IMR-90 (cell line): ENCODE measurements around the gene THUMPD2. TPM values are rescaled to one million over a fixed set of nuclear protein-coding genes. Genes with fewer than 3 reads are reported as not detected.

Source experiments
- ATAC-seq: fragments of 200-7000 bp; cut with Tn5 transposase; 2 replicates; pipeline ENCODE4 v1.9.1; 2020; ENCODE audit warnings: low read depth, mild to moderate bottlenecking, moderate library complexity
- BruUV-seq: library from RNA; stranded (reverse); fragments of 400-500 nt; replicated peaks from 2 replicates; lab custom pipeline; 2021; lab: Mats Ljungman, UMichigan
- CTCF ChIA-PET: fragments of 300-600 bp; formaldehyde crosslinking; extraction: SDS; loops from one replicate; lab custom pipeline; 2021; ENCODE audit warnings: antibody characterized with exemption; lab: Yijun Ruan, JAX
- POLR2A ChIA-PET: fragments of 300-600 bp; sonication (Branson Sonifier 250); formaldehyde crosslinking; loops from one replicate; lab custom pipeline; 2022; ENCODE audit warnings: antibody characterized with exemption; ENCODE audit not compliant: unreplicated experiment; lab: Charles Lee
- DNase-seq: peaks from one replicate; pipeline ENCODE4 v3.0.0; 2013
- H2AFZ ChIP-seq: replicated peaks from 2 replicates; pipeline ENCODE3; 2013; ENCODE audit warnings: low read length, mild to moderate bottlenecking; ENCODE audit not compliant: poor library complexity
- H2AK5ac ChIP-seq: 2 replicates; pipeline ENCODE4 v1.6.1; 2013; ENCODE audit warnings: low read depth, low read length, inconsistent platforms
- H2AK9ac ChIP-seq: replicated peaks from 2 replicates; pipeline ENCODE3; 2013; ENCODE audit warnings: mild to moderate bottlenecking, low read depth, low read length, moderate library complexity; ENCODE audit not compliant: poor library complexity
- H2BK120ac ChIP-seq: 2 replicates; pipeline ENCODE4 v1.6.1; 2013; ENCODE audit warnings: low read depth, low read length, inconsistent platforms
- H2BK15ac ChIP-seq: 3 replicates; pipeline ENCODE4 v1.6.1; 2013; ENCODE audit warnings: low read depth, low read length, inconsistent platforms
- H2BK20ac ChIP-seq: 2 replicates; pipeline ENCODE4 v1.6.1; 2013; ENCODE audit warnings: low read depth, mild to moderate bottlenecking, inconsistent platforms, low read length, moderate library complexity
- H2BK5ac ChIP-seq: 2 replicates; pipeline ENCODE4 v1.6.1; 2013; ENCODE audit warnings: mild to moderate bottlenecking, low read depth, low read length, inconsistent platforms; ENCODE audit not compliant: poor library complexity, severe bottlenecking
- H3K14ac ChIP-seq: replicated peaks from 2 replicates; pipeline ENCODE4 v1.6.1; 2013; ENCODE audit warnings: low read depth, low read length, inconsistent platforms
- H3K18ac ChIP-seq: 2 replicates; pipeline ENCODE4 v1.6.1; 2013; ENCODE audit warnings: low read depth, low read length, control low read depth
- H3K23ac ChIP-seq: 2 replicates; pipeline ENCODE4 v1.6.1; 2013; ENCODE audit warnings: low read depth, low read length, inconsistent platforms
- H3K27ac ChIP-seq: 2 replicates; pipeline ENCODE4 v1.5.1; 2013; ENCODE audit warnings: mild to moderate bottlenecking, control low read depth, low read length; ENCODE audit not compliant: insufficient read depth
- H3K27me3 ChIP-seq: 2 replicates; pipeline ENCODE4 v1.6.1; 2013; ENCODE audit warnings: low read length; ENCODE audit not compliant: control insufficient read depth, insufficient read depth
- H3K36me3 ChIP-seq: 2 replicates; pipeline ENCODE4 v1.6.1; 2013; ENCODE audit warnings: low read length, mixed read lengths; ENCODE audit not compliant: control insufficient read depth, insufficient read depth
- H3K4ac ChIP-seq: 2 replicates; pipeline ENCODE4 v1.6.1; 2013; ENCODE audit warnings: low read depth, low read length, inconsistent platforms
- H3K4me1 ChIP-seq: 2 replicates; pipeline ENCODE4 v1.6.1; 2013; ENCODE audit warnings: low read length, mixed read lengths; ENCODE audit not compliant: control insufficient read depth, insufficient read depth
- H3K4me2 ChIP-seq: 2 replicates; pipeline ENCODE4 v1.6.1; 2013; ENCODE audit warnings: low read depth, mild to moderate bottlenecking, control low read depth, low read length, moderate library complexity
- H3K4me3 ChIP-seq: 2 replicates; pipeline ENCODE4 v1.5.1; 2013; ENCODE audit warnings: low read depth, mild to moderate bottlenecking, control low read depth, low read length, moderate library complexity; ENCODE audit not compliant: insufficient read depth
- H3K56ac ChIP-seq: 2 replicates; pipeline ENCODE4 v1.6.1; 2013; ENCODE audit warnings: low read length, inconsistent platforms; ENCODE audit not compliant: insufficient read depth; ENCODE audit errors: extremely low read depth
- H3K79me1 ChIP-seq, 2 experiments: 2 replicates each; pipeline ENCODE4 v1.6.1; 2013; ENCODE audit warnings: low read length in 2 of 2, inconsistent platforms in 1 of 2, low read depth in 1 of 2
- H3K9ac ChIP-seq: 2 replicates; pipeline ENCODE4 v1.6.1; 2013; ENCODE audit warnings: low read depth, low read length, control low read depth
- H3K9me1 ChIP-seq: 2 replicates; pipeline ENCODE4 v1.6.1; 2013; ENCODE audit warnings: low read length, inconsistent platforms; ENCODE audit not compliant: insufficient read depth
- H3K9me3 ChIP-seq: 2 replicates; pipeline ENCODE4 v1.6.1; 2013; ENCODE audit warnings: low read length; ENCODE audit not compliant: control insufficient read depth, insufficient read depth
- H4K20me1 ChIP-seq: 2 replicates; pipeline ENCODE4 v1.6.1; 2013; ENCODE audit warnings: low read length, inconsistent platforms; ENCODE audit not compliant: insufficient read depth
- H4K5ac ChIP-seq: 2 replicates; pipeline ENCODE4 v1.6.1; 2013; ENCODE audit warnings: mild to moderate bottlenecking, low read depth, low read length, control low read depth
- H4K8ac ChIP-seq, 2 experiments: 2 replicates each; pipeline ENCODE4 v1.6.1; 2013; ENCODE audit warnings: low read depth in 2 of 2, low read length in 2 of 2, control low read depth in 1 of 2, inconsistent platforms in 1 of 2
- H4K91ac ChIP-seq: 2 replicates; pipeline ENCODE4 v1.6.1; 2013; ENCODE audit warnings: low read depth, low read length, inconsistent platforms; ENCODE audit not compliant: insufficient read depth
- BHLHE40 ChIP-seq: fragments of 150-350 bp; IDR thresholded peaks from 2 replicates; pipeline ENCODE4 v1.6.1; 2016; ENCODE audit warnings: mild to moderate bottlenecking, low read depth, low read length
- CEBPB ChIP-seq: IDR thresholded peaks from 2 replicates; pipeline ENCODE4 v1.6.1; 2012; ENCODE audit warnings: low read depth, low read length, improper control_type of control experiment
- CHD1 ChIP-seq: IDR thresholded peaks from 2 replicates; pipeline ENCODE4 v1.6.1; 2012; ENCODE audit warnings: low read depth, low read length, improper control_type of control experiment
- CTCF ChIP-seq: conservative IDR thresholded peaks from 2 replicates; pipeline ENCODE4 v1.5.1; 2012; ENCODE audit warnings: mild to moderate bottlenecking, low read depth, low read length, improper control_type of control experiment
- FOS ChIP-seq: fragments of 150-350 bp; IDR thresholded peaks from 2 replicates; pipeline ENCODE4 v1.6.1; 2016; ENCODE audit warnings: low read depth, low read length
- MAFK ChIP-seq: IDR thresholded peaks from 2 replicates; pipeline ENCODE4 v1.6.1; 2012; ENCODE audit warnings: low read depth, low read length, improper control_type of control experiment
- MAZ ChIP-seq: IDR thresholded peaks from 2 replicates; pipeline ENCODE4 v1.6.1; 2012; ENCODE audit warnings: low read depth, mild to moderate bottlenecking, low read length, improper control_type of control experiment, moderate library complexity, borderline replicate concordance
- MXI1 ChIP-seq: IDR thresholded peaks from 2 replicates; pipeline ENCODE4 v1.6.1; 2012; ENCODE audit warnings: low read depth, mild to moderate bottlenecking, low read length, moderate library complexity, borderline replicate concordance
- NFE2L2 ChIP-seq: fragments of 150-350 bp; IDR thresholded peaks from 2 replicates; pipeline ENCODE4 v1.6.1; 2016; ENCODE audit warnings: low read depth, mild to moderate bottlenecking, low read length
- POLR2A ChIP-seq: IDR thresholded peaks from 2 replicates; pipeline ENCODE4 v1.6.1; 2012; ENCODE audit warnings: mild to moderate bottlenecking, low read depth, low read length
- RAD21 ChIP-seq: IDR thresholded peaks from 2 replicates; pipeline ENCODE4 v1.6.1; 2012; ENCODE audit warnings: low read length, improper control_type of control experiment
- RCOR1 ChIP-seq: IDR thresholded peaks from 2 replicates; pipeline ENCODE4 v1.6.1; 2012; ENCODE audit warnings: mild to moderate bottlenecking, low read length, improper control_type of control experiment; ENCODE audit not compliant: insufficient replicate concordance
- RFX5 ChIP-seq: IDR thresholded peaks from 2 replicates; pipeline ENCODE4 v1.8.0; 2012; ENCODE audit warnings: low read depth, mild to moderate bottlenecking, low read length, moderate library complexity
- SMC3 ChIP-seq: fragments of 150-350 bp; IDR thresholded peaks from 2 replicates; pipeline ENCODE4 v1.6.1; 2016; ENCODE audit warnings: low read depth, mild to moderate bottlenecking, antibody characterized with exemption, low read length, moderate library complexity
- WGBS, 2 experiments: methylation state at CpG; one replicate each; pipeline versions ENCODE4 v1.1.5 to v1.1.7; 2013; ENCODE audit warnings: missing lambda C conversion rate in 2 of 2; ENCODE audit not compliant: insufficient read length in 1 of 2; ENCODE audit errors: extremely low coverage in 2 of 2; 5-methylcytosine and 5-hydroxymethylcytosine counted together
- dilution Hi-C: fragments of 300-500 bp; cut with HindIII; formaldehyde crosslinking; loops from one replicate; pipeline ENCODE4 v1.14.3; 2018; ENCODE audit warnings: low sequenced_read_pairs; ENCODE audit not compliant: unreplicated experiment
- in situ Hi-C: fragments of 300-500 bp; cut with MboI; formaldehyde crosslinking; loops from 3 replicates; pipeline ENCODE4 v1.14.3; 2019; ENCODE audit warnings: low sequenced_read_pairs, inconsistent platforms, mixed read lengths
- intact Hi-C: fragments of 100-400 bp; cut with micrococcal nuclease; formaldehyde crosslinking; loops from 2 replicates; pipeline ENCODE4 v1.10.0; 2022
- polyA plus RNA-seq, 3 experiments: library from polyadenylated mRNA; depleted of rRNA; stranded (reverse); fragments of >200 nt; gene quantifications; 2 replicates each; pipeline ENCODE4 v1.2.3, GENCODE V29; 2012; ENCODE audit warnings: low replicate concordance in 1 of 3
- total RNA-seq: library from RNA; depleted of rRNA; stranded (reverse); fragments of >200 nt; gene quantifications from 2 replicates; pipeline ENCODE4 v1.2.3, GENCODE V29; 2012
- TF ChIP-seq, protein P1 (sequence below): fragments of 150-350 bp; IDR thresholded peaks from 2 replicates; pipeline ENCODE4 v1.6.1; 2017; ENCODE audit warnings: mild to moderate bottlenecking, antibody characterized with exemption, low read length, low read depth
- TF ChIP-seq, protein P2 (sequence below): fragments of 150-350 bp; IDR thresholded peaks from 2 replicates; pipeline ENCODE4 v1.6.1; 2016; ENCODE audit warnings: low read depth, mild to moderate bottlenecking, low read length, moderate library complexity, borderline replicate concordance

The THUMPD2 gene
- total and polyA plus RNA-seq, 2 of the 4 experiments (the other 2 are of a cell fraction): 4.8 to 7.0 TPM

DNA sequence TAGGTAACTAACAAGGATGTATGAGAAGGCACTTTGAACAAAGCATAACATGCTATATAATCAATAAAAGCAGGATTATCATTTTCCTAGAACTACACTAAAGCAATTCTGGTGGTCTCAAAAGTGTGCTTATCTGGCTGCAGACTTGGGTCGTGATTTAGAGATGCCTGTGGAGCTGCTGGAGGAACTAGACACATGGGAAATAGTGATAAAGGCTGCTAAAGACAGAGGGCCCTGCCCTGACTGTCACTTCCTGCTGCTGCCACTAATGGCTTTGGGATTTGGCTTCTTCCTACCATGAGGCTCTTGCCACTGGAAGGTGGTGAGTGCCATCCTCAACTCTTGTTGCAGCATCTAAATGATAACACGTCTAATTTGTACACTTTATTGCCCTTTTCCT is 90.9 kb downstream of the THUMPD2 start:
- H3K4me1 ChIP-seq: no peaks in the 10 kb centered on the region
- no peak overlapping the region for H3K4ac ChIP-seq
- H4K91ac ChIP-seq: no peak overlapping the region
- H2BK120ac ChIP-seq: no peak overlapping the region
- H3K4me3 ChIP-seq: no peak overlapping the region
- POLR2A ChIA-PET: no interaction called here
- H3K23ac ChIP-seq: no peak overlapping the region
- H3K27ac ChIP-seq: no peak overlapping the region
- no TSS peak for BruUV-seq
- no peaks in the 10 kb centered on the region for H3K79me1 ChIP-seq
- H3K36me3 ChIP-seq: no peaks in the 10 kb centered on the region
- H4K8ac ChIP-seq: no peak overlapping the region
- H2AFZ ChIP-seq: no peak overlapping the region
- H2BK15ac ChIP-seq: no peak overlapping the region
- no peaks in the 10 kb centered on the region for H3K9me1 ChIP-seq
- no peak overlapping the region for H2AK9ac ChIP-seq
- no peak overlapping the region for H2AK5ac ChIP-seq
- H3K4me2 ChIP-seq: no peak overlapping the region
- ATAC-seq: no peak
- intact Hi-C loops: no loop called here
- dilution Hi-C loops: no loop called here
- WGBS, 2 experiments: no CpG with 5 or more reads among the region's 2 CpGs
- no peak for TF ChIP-seq POLR2A
- TF ChIP-seq RAD21: no peak
- no peak for TF ChIP-seq MXI1
- no peak for TF ChIP-seq FOS
- no peak for TF ChIP-seq RCOR1
- TF ChIP-seq CHD1: no peak
- TF ChIP-seq CEBPB: no peak
- TF ChIP-seq MAZ: no peak
- no peak for TF ChIP-seq SMC3
- no peak for TF ChIP-seq BHLHE40
- TF ChIP-seq, protein P1, sequence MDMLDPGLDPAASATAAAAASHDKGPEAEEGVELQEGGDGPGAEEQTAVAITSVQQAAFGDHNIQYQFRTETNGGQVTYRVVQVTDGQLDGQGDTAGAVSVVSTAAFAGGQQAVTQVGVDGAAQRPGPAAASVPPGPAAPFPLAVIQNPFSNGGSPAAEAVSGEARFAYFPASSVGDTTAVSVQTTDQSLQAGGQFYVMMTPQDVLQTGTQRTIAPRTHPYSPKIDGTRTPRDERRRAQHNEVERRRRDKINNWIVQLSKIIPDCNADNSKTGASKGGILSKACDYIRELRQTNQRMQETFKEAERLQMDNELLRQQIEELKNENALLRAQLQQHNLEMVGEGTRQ: no peak
- no peak for TF ChIP-seq MAFK
- TF ChIP-seq NFE2L2: no peak
- TF ChIP-seq CTCF: no peak
- no peak for TF ChIP-seq RFX5
- TF ChIP-seq, protein P2, sequence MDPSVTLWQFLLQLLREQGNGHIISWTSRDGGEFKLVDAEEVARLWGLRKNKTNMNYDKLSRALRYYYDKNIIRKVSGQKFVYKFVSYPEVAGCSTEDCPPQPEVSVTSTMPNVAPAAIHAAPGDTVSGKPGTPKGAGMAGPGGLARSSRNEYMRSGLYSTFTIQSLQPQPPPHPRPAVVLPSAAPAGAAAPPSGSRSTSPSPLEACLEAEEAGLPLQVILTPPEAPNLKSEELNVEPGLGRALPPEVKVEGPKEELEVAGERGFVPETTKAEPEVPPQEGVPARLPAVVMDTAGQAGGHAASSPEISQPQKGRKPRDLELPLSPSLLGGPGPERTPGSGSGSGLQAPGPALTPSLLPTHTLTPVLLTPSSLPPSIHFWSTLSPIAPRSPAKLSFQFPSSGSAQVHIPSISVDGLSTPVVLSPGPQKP: no peak
- H2BK20ac ChIP-seq: no peak overlapping the region
- H4K20me1 ChIP-seq: no peaks in the 10 kb centered on the region
- H3K14ac ChIP-seq: no peak overlapping the region
- no peak overlapping the region for H3K18ac ChIP-seq
- 0 out of 2 replicates have a peak, but pooled peaks cover 2% of the 10 kb centered on the region for H3K27me3 ChIP-seq
- peaks cover 3% of the 10 kb centered on the region; the same call in 1 of the 2 replicates for H3K9me3 ChIP-seq
- H3K9ac ChIP-seq: no peak overlapping the region
- no peak for DNase-seq
- CTCF ChIA-PET: no interaction called here
- H3K56ac ChIP-seq: no peak overlapping the region
- in situ Hi-C loops: loop anchor here (25.0 kb wide), 1 partner anchor 326 kb away; no protein-coding TSS in a partner anchor
- no peak overlapping the region for H4K5ac ChIP-seq
- no peak overlapping the region for H2BK5ac ChIP-seq
